Measurements from ENCODE around the gene GTF2IRD1. TPM values are rescaled to one million over a fixed set of nuclear protein-coding genes. Genes with fewer than 3 reads are reported as not detected.
"Not testable (repeated sequence)": the region's sequence is repeated elsewhere in the genome, so short reads cannot be mapped to it uniquely, and the experiment has no call there.

The GTF2IRD1 gene
- 86.9 TPM for polyA plus RNA-seq (2013, experiment 1 of 4)
- polyA plus RNA-seq (2013, experiment 2 of 4) = 89.2 TPM
- 65.6 TPM for polyA plus RNA-seq (2013, experiment 3 of 4)
- 57.9 TPM for polyA plus RNA-seq (2013, experiment 4 of 4)

GRCh38 chr7:74453322-74454011 lies at the start of gene GTF2IRD1:
TSS of gene GTF2IRD1 (plus strand) at chr7:74453906. CDS start at chr7:74508081, 54,175 bp downstream.
- Histone ChIP-seq H3K27me3 (ENCODE audit: control insufficient read depth, insufficient read depth, low read length, poor library complexity, severe bottlenecking) (no peaks in the 10 kb centered on the region), H3K4me1 (ENCODE audit: control insufficient read depth, insufficient read depth, low read length) (no peaks in the 10 kb centered on the region), H3K9me3 (ENCODE audit: control insufficient read depth, low read length) (no peaks in the 10 kb centered on the region), H3K36me3 (ENCODE audit: control insufficient read depth, insufficient read depth, low read length) (no peaks in the 10 kb centered on the region), H3K4me3 (ENCODE audit: insufficient read depth, low read depth, low read length) (peak within 1 kb of the TSS; percentile 68), H3K27ac (ENCODE audit: insufficient read depth, low read depth, low read length, poor library complexity, severe bottlenecking) (peak within 1 kb of the TSS; percentile 54)
- WGBS, 2 experiments = 3 to 4% methylated on average over 57 to 61 of the region's 62 CpGs

GRCh38 chr7:74404388-74404700 lies 49.4 kb upstream of the GTF2IRD1 start:
- H3K4me3 ChIP-seq (ENCODE audit: insufficient read depth, low read depth, low read length) = no peak overlapping the region
- 92 to 94% methylated on average over 8 of the region's 8 CpGs for WGBS, 2 experiments
- no peak overlapping the region for H3K27ac ChIP-seq (ENCODE audit: insufficient read depth, low read depth, low read length, poor library complexity, severe bottlenecking)
- H3K36me3 ChIP-seq (ENCODE audit: control insufficient read depth, insufficient read depth, low read length) = peaks cover 4% of the 10 kb centered on the region
- no peaks in the 10 kb centered on the region for H3K4me1 ChIP-seq (ENCODE audit: control insufficient read depth, insufficient read depth, low read length)
- no peaks in the 10 kb centered on the region for H3K27me3 ChIP-seq (ENCODE audit: control insufficient read depth, insufficient read depth, low read length, poor library complexity, severe bottlenecking)
- H3K9me3 ChIP-seq (ENCODE audit: control insufficient read depth, low read length) = no peaks in the 10 kb centered on the region

- H3K4me1 ChIP-seq (ENCODE audit: control insufficient read depth, insufficient read depth, low read length) = no peaks in the 10 kb centered on the region
- H3K4me3 ChIP-seq (ENCODE audit: insufficient read depth, low read depth, low read length) = no peak overlapping the region
- 92% methylated on average over 15 of the region's 15 CpGs for WGBS, 2 experiments
- no peaks in the 10 kb centered on the region for H3K9me3 ChIP-seq (ENCODE audit: control insufficient read depth, low read length)
- no peaks in the 10 kb centered on the region for H3K27me3 ChIP-seq (ENCODE audit: control insufficient read depth, insufficient read depth, low read length, poor library complexity, severe bottlenecking)
- peaks cover 4% of the 10 kb centered on the region for H3K36me3 ChIP-seq (ENCODE audit: control insufficient read depth, insufficient read depth, low read length)
- H3K27ac ChIP-seq (ENCODE audit: insufficient read depth, low read depth, low read length, poor library complexity, severe bottlenecking) = no peak overlapping the region
These were observed 49.0 kb upstream of the GTF2IRD1 start for GRCh38 chr7:74404741-74405140.

GRCh38 chr7:74405191-74405898 lies 48.4 kb upstream of the GTF2IRD1 start:
- H3K27ac ChIP-seq (ENCODE audit: insufficient read depth, low read depth, low read length, poor library complexity, severe bottlenecking) = no peak overlapping the region
- H3K9me3 ChIP-seq (ENCODE audit: control insufficient read depth, low read length) = no peaks in the 10 kb centered on the region
- no peaks in the 10 kb centered on the region for H3K27me3 ChIP-seq (ENCODE audit: control insufficient read depth, insufficient read depth, low read length, poor library complexity, severe bottlenecking)
- no peak overlapping the region for H3K4me3 ChIP-seq (ENCODE audit: insufficient read depth, low read depth, low read length)
- WGBS, 2 experiments = 68 to 71% methylated on average over 31 of the region's 31 CpGs
- peaks cover 4% of the 10 kb centered on the region for H3K36me3 ChIP-seq (ENCODE audit: control insufficient read depth, insufficient read depth, low read length)
- H3K4me1 ChIP-seq (ENCODE audit: control insufficient read depth, insufficient read depth, low read length) = no peaks in the 10 kb centered on the region

GRCh38 chr7:74405899-74406512 lies 47.7 kb upstream of the GTF2IRD1 start:
- Histone ChIP-seq H3K27ac (ENCODE audit: insufficient read depth, low read depth, low read length, poor library complexity, severe bottlenecking) (no peak overlapping the region), H3K9me3 (ENCODE audit: control insufficient read depth, low read length) (no peaks in the 10 kb centered on the region)
- WGBS, 2 experiments = 91 to 94% methylated on average over 20 of the region's 20 CpGs

GRCh38 chr7:74407958-74408357 lies 45.7 kb upstream of the GTF2IRD1 start:
- H3K4me3 ChIP-seq (ENCODE audit: insufficient read depth, low read depth, low read length) = no peak overlapping the region
- H3K4me1 ChIP-seq (ENCODE audit: control insufficient read depth, insufficient read depth, low read length) = no peaks in the 10 kb centered on the region
- H3K27ac ChIP-seq (ENCODE audit: insufficient read depth, low read depth, low read length, poor library complexity, severe bottlenecking) = no peak overlapping the region
- 78 to 87% methylated on average over 4 of the region's 4 CpGs for WGBS, 2 experiments
- no peaks in the 10 kb centered on the region for H3K9me3 ChIP-seq (ENCODE audit: control insufficient read depth, low read length)
- H3K27me3 ChIP-seq (ENCODE audit: control insufficient read depth, insufficient read depth, low read length, poor library complexity, severe bottlenecking) = no peaks in the 10 kb centered on the region
- H3K36me3 ChIP-seq (ENCODE audit: control insufficient read depth, insufficient read depth, low read length) = peaks cover 4% of the 10 kb centered on the region

More at GRCh38 chr7:74405899-74406512, 47.7 kb upstream of the GTF2IRD1 start:
- Histone ChIP-seq H3K4me3 (ENCODE audit: insufficient read depth, low read depth, low read length) (no peak overlapping the region), H3K4me1 (ENCODE audit: control insufficient read depth, insufficient read depth, low read length) (no peaks in the 10 kb centered on the region), H3K36me3 (ENCODE audit: control insufficient read depth, insufficient read depth, low read length) (peaks cover 4% of the 10 kb centered on the region), H3K27me3 (ENCODE audit: control insufficient read depth, insufficient read depth, low read length, poor library complexity, severe bottlenecking) (no peaks in the 10 kb centered on the region)

GRCh38 chr7:74409571-74409970 lies 44.1 kb upstream of the GTF2IRD1 start:
- Histone ChIP-seq H3K4me1 (ENCODE audit: control insufficient read depth, insufficient read depth, low read length) (no peaks in the 10 kb centered on the region), H3K27me3 (ENCODE audit: control insufficient read depth, insufficient read depth, low read length, poor library complexity, severe bottlenecking) (no peaks in the 10 kb centered on the region), H3K36me3 (ENCODE audit: control insufficient read depth, insufficient read depth, low read length) (peaks cover 3% of the 10 kb centered on the region), H3K4me3 (ENCODE audit: insufficient read depth, low read depth, low read length) (no peak overlapping the region), H3K9me3 (ENCODE audit: control insufficient read depth, low read length) (no peaks in the 10 kb centered on the region), H3K27ac (ENCODE audit: insufficient read depth, low read depth, low read length, poor library complexity, severe bottlenecking) (no peak overlapping the region)
- WGBS, 2 experiments = 92 to 95% methylated on average over 7 of the region's 7 CpGs

- 89% methylated on average over 2 of the region's 2 CpGs for WGBS, 2 experiments
- H3K4me3 ChIP-seq (ENCODE audit: insufficient read depth, low read depth, low read length) = no peak overlapping the region
These were observed 42.9 kb upstream of the GTF2IRD1 start for GRCh38 chr7:74410772-74411171.

GRCh38 chr7:74411571-74411970 lies 42.1 kb upstream of the GTF2IRD1 start:
- not testable (repeated sequence) for H3K36me3 ChIP-seq (ENCODE audit: control insufficient read depth, insufficient read depth, low read length); H3K27me3 ChIP-seq (ENCODE audit: control insufficient read depth, insufficient read depth, low read length, poor library complexity, severe bottlenecking); H3K9me3 ChIP-seq (ENCODE audit: control insufficient read depth, low read length); H3K27ac ChIP-seq (ENCODE audit: insufficient read depth, low read depth, low read length, poor library complexity, severe bottlenecking); H3K4me1 ChIP-seq (ENCODE audit: control insufficient read depth, insufficient read depth, low read length); H3K4me3 ChIP-seq (ENCODE audit: insufficient read depth, low read depth, low read length)
- 91 to 95% methylated on average over 5 of the region's 5 CpGs for WGBS, 2 experiments

More at GRCh38 chr7:74410772-74411171, 42.9 kb upstream of the GTF2IRD1 start:
- no peaks in the 10 kb centered on the region for H3K9me3 ChIP-seq (ENCODE audit: control insufficient read depth, low read length)
- H3K27ac ChIP-seq (ENCODE audit: insufficient read depth, low read depth, low read length, poor library complexity, severe bottlenecking) = no peak overlapping the region
- no peaks in the 10 kb centered on the region for H3K4me1 ChIP-seq (ENCODE audit: control insufficient read depth, insufficient read depth, low read length)
- H3K36me3 ChIP-seq (ENCODE audit: control insufficient read depth, insufficient read depth, low read length) = no peaks in the 10 kb centered on the region
- H3K27me3 ChIP-seq (ENCODE audit: control insufficient read depth, insufficient read depth, low read length, poor library complexity, severe bottlenecking) = no peaks in the 10 kb centered on the region

GRCh38 chr7:74412056-74412455 lies 41.6 kb upstream of the GTF2IRD1 start:
- Histone ChIP-seq H3K9me3 (ENCODE audit: control insufficient read depth, low read length) (no peaks in the 10 kb centered on the region), H3K27me3 (ENCODE audit: control insufficient read depth, insufficient read depth, low read length, poor library complexity, severe bottlenecking) (no peaks in the 10 kb centered on the region), H3K4me3 (ENCODE audit: insufficient read depth, low read depth, low read length) (no peak overlapping the region), H3K36me3 (ENCODE audit: control insufficient read depth, insufficient read depth, low read length) (no peaks in the 10 kb centered on the region), H3K27ac (ENCODE audit: insufficient read depth, low read depth, low read length, poor library complexity, severe bottlenecking) (no peak overlapping the region), H3K4me1 (ENCODE audit: control insufficient read depth, insufficient read depth, low read length) (no peaks in the 10 kb centered on the region)
- WGBS, 2 experiments = 81 to 87% methylated on average over 4 of the region's 4 CpGs

Measured in ectodermal cell (in vitro differentiated cells).